Fibroblast of peridontal ligament (primary cell): Measurements from ENCODE around the gene TGIF2.
"Not testable (repeated sequence)": the region's sequence is repeated elsewhere in the genome, so short reads cannot be mapped to it uniquely, and the experiment has no call there.

Experiments used
- DNase-seq: peaks from one replicate; pipeline ENCODE4 v3.0.0-alpha.2; 2010; ENCODE audit errors: extremely low read depth

Gene TGIF2

GRCh38 chr20:36578356-36579041 lies 5.1 kb downstream of the TGIF2 start:
- no peak for DNase-seq

GRCh38 chr20:36579996-36580545 lies 6.7 kb downstream of the TGIF2 start:
- peak; percentile 59 for DNase-seq

- no peak for DNase-seq
Observed at GRCh38 chr20:36582322-36582721, 8.9 kb downstream of the TGIF2 start.

GRCh38 chr20:36582821-36583220 lies 9.4 kb downstream of the TGIF2 start:
- no peak for DNase-seq

DNA sequence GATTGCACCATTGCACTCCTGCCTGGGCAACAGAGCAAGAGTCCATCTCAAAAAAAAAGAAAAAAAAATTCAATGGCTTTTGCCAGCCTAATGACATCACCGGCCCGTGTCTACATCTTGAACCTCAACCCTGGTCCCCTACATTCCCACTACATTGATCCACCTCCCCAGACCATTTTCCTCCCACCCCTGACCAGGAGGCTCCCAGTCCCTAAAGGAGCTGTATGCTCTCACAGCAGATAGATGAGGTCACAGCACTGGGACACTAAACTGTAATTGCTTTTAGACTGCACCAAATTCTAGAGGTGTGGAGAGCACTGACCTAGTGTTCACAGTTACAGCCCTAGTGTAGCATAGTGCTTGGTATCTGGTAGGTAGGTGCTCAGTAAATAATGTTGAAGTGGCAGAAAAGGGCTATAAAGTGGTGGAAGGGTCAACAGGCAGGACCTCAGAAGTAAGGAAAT lies 10.7 kb downstream of the TGIF2 start:
- DNase-seq, result no peak

- no peak for DNase-seq
Observed at GRCh38 chr20:36585410-36586125, 12.2 kb downstream of the TGIF2 start.

DNA sequence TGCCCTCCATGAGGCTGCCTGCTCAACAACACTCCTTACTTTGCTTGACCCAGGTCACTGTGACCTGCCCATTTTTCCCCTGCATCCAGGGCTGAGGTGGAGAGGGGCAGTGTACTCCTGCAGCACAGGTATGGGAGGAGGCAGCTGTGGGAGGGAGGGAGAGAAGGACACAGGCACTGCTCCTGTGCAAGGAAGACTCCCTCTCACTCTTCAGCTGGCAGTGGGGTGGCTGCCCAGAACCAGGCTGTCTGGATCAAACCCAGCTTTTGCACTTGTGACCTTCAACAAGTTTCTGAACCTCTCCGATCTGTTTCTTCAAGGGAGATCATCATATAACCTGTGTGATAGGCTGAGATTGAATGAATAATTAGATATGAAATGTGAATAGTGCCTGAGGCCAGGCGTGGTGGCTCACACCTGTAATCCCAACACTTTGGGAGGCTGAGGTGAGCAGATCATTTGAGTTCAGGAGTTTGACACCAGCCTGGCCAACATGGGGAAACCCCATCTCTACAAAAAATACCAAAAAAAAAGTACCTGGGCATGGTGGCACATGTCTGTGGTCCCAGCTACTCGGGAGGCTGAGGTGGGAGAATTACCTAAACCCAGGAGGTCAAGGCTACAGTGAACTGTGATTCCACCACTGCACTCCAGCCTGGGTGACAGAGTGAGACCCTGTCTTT lies 14.1 kb downstream of the TGIF2 start:
- no peak for DNase-seq

GRCh38 chr20:36591281-36591680 lies 17.9 kb downstream of the TGIF2 start:
- DNase-seq, result no peak

GRCh38 chr20:36591854-36592641 lies 18.7 kb downstream of the TGIF2 start:
- DNase-seq, result peak; percentile 51

- no peak for DNase-seq
Observed at GRCh38 chr20:36593347-36593929, 20.0 kb downstream of the TGIF2 start.

DNA sequence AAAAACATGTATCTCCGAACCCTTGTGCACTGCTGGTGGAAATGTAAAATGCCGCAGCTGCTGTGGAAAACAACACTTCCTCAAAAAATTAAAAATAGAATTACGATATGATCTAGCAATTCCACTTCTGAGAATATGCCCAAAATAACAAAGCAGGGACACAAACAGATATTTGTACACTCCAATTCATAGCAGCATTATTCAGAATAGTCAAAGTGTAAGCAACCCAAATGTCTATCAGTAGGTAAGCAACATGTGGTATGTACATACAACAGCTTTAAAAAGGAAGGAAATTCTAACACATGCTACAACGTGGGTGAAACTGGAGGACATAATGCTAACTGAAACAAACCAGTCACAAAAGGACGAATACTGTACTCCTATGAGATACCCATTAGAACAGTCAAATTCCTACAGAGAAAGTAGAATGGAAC lies 26.5 kb downstream of the TGIF2 start:
- DNase-seq, result no peak

DNA sequence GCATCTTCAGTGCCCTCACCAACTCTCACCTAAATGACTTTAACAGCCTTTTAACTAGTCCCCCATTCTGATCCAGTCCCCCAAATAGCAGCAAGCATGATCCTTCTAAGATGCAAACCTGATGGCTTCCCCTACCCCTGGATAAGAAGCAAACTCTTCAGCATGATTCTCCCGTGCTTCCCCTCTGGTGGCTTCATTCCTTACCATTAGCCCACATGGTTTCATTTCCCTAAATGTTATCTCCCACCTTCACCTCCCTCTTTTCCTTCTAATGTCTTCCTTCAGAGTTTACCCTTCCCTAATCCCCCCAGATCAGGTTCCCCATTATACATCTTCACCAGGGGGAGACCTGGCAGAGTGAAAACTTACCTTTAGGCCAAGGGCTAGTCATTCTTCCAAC lies 28.1 kb downstream of the TGIF2 start:
- DNase-seq, result no peak

DNA sequence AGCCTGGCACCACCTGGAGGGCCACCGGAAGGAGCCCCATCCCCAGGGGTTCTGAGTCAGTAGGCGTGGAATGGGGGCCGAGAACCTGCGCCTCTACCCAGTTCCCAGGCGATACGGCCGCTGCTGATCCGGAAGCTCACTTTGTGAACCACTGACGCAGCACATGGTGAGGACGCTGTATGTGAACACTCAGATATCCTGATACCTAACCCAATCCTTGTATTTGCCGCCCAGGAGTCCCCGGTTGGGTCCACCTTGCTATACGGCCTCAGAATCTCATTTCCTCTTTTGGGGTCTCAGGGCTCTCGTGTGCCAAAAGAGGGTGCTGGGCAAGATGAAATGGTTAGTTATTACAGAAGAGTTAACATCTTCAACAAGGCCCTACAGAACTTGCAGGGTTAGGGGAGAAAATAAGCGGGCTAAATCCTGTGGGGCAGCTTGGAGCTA lies 31.6 kb downstream of the TGIF2 start:
- no peak for DNase-seq

DNA sequence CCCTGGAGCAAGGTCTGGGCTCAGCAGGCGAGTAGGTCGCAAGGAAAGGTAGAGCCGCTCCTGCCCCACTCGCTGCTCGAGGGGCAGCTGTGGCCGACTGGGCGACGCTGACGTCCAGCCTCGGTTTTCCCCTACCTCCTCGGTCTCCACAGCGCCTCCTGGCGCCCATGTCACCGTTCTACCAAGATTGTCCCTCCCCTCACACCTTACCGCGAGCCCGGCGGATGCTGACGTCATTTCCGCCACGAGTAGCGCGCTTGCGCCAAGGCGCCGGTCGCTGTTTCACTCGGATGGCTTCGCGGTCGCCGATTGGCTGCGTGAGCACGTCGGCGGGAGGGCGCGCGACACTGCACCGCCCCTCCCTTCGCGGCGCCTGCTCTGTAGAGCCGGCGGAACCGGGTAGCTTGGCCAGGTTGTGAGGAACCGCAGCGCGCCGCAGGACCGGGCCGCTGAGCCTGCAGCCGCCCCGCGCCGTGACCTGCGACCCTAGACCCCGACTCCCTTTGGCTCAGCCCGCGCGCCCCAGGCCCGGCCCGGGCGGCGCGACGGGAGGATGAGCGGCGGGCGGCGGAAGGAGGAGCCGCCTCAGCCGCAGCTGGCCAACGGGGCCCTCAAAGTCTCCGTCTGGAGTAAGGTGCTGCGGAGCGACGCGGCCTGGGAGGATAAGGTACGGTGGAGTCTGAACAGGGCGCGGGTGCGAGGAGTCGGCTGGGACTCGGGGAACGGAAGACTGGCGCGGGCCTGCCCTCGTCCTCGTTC lies 32.2 kb downstream of the TGIF2 start, which contains the start of gene RAB5IF:
RAB5IF (plus strand) TSS at position 381 of the 759 bp plus-strand sequence; CDS start at position 554, 173 bp downstream.
- peak; percentile 98 for DNase-seq

DNA sequence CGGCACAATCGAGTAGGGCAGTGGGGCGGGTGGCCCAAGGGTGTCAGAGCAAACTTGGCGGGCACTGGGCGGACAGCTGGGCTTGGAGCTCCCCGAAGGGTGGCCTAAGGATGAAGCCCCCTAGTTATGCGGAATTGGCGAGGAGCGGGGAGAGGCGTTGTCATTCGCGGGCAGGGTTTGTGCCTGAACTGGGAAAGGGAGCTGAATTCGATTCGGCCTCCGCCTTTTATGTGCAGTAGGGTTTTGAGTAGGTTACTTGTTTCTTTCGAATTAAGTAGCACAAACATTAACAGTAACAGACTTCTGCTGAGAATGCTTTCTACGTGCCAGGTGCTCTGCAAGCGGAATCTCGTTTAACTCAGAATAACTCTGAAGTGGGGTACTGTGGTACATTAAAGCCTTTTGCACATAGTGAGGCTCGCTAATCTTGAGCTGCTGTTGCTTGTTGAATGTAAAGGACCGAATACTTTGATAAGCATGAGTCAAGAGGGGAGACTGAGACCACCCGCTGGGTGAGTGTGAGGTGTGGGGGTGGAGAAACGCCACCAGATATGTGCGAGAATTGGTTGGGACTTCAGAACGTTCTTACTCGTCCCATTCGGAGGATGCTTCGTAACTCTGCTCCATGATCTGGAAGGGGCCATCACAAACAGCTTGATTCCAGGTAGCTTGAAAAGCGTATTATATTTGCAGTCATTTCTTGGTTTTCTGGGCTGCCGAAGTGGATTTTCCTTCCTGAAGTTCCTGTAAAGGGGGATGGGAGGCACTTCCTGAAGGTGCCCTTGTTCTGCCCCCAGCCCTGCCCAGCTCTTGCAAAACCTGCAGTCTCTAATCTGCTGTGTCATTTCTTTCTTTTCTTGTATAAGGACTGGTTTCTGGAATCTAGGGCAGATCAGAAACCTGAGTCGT lies 33.0 kb downstream of the TGIF2 start:
- DNase-seq, result peak; percentile 28

GRCh38 chr20:36607586-36608387 lies 34.4 kb downstream of the TGIF2 start:
- no peak for DNase-seq

- not testable (repeated sequence) for DNase-seq
Observed at GRCh38 chr20:36608388-36608728, 35.0 kb downstream of the TGIF2 start.

DNA sequence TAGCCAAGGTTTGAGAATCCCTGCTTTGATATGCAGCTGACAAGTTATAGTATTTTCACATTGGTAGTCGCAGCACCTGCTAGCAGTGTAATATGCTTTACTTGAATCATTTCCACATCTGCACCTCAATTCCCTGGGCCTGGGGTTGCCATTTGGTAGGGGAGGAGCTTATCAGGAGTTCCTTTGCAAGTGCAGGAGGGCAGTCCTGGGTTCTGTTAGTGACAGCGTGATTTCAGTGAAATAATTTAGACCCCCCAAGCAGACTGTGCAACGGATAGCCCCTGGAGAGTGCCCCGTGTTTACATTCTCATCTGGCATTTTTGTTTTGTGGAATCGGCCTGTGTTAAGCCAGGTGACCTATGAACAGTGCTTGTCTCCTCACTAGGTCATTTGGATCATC lies 38.2 kb downstream of the TGIF2 start:
- no peak for DNase-seq
